GM19043 (cell line): ENCODE measurements around the gene ATP5F1B.

ENCODE experiments used
- ATAC-seq: cut with Tn5 transposase; IDR thresholded peaks from one replicate; pipeline ENCODE4 v1.9.1; 2021; ENCODE audit warnings: low read depth; ENCODE audit not compliant: unreplicated experiment

Gene ATP5F1B

DNA sequence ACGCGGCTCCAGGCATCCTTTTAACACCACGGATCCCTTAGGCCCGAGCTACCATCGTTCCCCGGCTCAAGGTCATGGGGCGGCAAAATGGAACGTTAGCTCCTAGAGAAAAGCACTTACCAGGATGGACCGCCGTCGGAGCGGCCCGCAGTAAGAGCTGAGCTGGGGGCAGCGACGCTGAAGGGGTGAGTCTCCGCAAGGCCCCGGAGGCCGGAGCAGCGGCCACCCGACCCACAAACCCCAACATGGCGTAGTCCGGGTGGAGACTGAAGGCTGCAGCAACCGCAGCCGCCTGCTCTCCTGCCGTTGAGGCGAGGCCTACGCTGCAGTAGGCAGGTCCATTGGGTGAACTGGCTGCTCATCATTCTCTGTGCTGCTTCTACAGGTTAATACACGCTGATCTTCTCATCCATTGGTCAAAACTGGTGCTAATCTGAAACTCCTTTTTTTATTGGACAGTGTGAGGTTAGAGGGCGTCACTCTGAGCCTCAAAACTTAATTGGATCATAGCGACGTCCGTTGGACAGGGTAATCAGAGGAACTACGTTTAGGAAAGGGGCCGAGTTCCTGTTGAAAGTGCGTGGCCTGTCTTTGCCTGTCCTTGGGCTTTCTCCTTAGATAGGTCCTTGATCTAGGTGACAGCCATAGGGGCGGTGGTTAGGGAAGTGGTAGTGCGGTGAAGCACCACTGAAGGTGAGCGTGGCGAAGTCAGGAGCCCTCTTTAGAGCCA lies at the start of gene ATP5F1B:
Gene ATP5F1B (minus strand): TSS at position 268 of the 730 bp plus-strand sequence. CDS start 21 bp downstream, at position 247.
- peak; percentile 98 for ATAC-seq

DNA sequence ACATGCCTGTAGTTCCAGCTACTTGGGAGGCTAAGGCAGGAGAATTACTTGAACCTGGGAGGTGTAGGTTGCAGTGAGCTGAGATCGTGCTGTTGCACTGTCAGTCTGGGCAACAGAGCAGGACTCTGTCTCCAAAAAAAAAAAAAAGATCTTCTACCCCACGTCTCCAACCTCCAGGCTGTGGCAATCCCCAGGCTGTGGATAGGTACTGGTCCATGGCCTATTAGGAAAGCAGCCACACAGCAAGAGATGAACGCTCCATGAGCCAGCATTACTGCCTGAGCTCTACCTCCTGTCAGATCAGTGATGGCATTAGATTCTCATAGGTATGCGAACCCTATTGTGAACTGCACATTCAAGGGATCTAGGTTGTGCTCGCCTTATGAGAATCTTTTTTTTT lies 48.4 kb upstream of the ATP5F1B start:
- no peak for ATAC-seq

DNA sequence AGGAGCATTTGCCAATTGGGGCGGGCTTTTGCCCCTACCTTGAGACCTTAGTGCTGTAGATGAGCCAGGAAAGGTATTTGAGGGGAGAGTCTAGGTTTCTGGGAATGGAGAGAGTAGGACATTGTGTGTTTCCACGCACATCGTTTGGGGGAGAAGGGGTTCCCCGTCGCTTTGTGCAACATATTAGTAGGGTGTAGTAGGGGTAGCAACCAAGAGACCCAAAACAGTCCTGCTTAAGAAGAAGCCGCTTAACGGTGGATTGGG lies 43.0 kb upstream of the ATP5F1B start:
- ATAC-seq: no peak

DNA sequence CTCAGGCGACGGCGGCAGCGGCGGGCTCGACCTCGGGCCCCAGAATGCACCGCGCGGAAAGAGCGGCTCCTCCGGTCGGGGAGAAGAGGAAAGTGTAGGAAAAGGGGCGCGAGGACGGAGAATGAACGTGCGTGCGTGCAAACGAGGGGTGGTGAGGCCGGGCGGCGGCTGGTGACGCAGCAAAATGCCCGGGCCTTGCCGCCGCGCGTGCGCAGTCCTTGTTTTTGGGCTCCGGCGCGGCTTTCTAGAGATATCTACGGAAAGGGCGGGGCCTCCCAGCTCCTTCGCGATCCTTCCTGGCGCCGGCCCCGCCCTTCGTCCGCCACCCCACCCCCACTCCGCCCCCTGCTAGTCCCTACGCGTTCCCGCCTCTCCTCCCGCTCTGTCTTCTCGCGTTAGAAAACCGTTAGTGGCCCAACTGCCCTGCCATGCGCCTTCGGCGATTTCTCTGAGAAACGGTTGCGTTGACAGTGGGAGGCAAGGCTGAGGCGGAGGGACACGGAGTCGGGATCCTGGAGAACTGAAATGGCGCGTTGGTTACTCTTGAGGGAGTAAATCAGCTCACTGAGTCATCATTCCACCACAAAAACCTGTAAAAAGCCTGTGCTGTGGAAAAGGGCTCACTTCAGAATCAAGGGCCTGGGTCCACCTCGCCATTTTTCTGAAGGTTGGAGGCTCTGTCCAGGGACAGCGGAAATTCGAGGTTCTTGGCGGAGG lies 42.5 kb upstream of the ATP5F1B start, which contains the start of gene PTGES3:
Gene PTGES3 (minus strand): TSS at position 156 of the 717 bp plus-strand sequence. CDS start 285 bp downstream, outside the sequence.
- peak; percentile 58 for ATAC-seq

DNA sequence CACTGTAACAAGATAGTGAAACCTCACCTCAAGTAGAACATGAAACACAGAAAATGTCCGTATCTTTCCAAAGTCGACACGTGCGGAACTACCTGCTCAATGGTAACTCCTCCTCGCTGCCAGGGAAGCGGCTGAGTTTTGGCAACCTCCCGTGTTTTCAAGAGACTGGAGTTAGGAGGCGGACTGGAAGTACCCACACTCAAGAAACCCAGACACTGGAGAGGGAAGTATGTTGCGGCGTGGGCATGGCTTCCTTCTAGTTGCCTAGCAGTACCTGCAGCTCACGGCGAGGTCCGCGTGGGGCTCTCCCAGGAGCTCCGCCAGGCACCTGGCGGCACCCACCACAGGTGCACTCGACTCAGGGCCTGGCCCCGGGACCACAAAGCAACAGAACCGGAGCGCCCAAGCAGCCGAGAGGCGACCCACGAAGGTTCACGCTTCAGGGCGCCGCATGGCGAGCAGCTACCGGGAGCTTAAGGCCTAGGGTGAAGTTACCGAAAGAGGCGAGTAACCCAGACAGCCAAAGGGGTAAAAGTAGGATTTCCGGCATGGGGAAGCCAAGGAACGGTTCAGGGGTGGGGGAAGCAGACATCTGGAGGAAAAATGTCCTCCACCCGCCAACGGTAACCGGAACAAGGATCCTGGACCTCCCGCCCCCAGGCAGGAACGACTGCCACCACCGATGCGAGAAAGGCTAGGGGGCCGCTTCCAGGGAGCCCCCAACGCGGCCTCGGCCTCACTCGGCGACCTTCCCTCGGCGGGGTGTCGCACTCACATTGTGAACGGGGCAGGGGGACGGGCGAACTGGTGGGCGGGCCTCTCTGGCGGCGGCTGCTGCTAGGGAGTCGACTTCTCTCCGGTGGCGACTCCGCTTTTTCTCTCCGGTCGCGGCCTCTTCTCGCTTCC lies 41.7 kb upstream of the ATP5F1B start:
- no peak for ATAC-seq

DNA sequence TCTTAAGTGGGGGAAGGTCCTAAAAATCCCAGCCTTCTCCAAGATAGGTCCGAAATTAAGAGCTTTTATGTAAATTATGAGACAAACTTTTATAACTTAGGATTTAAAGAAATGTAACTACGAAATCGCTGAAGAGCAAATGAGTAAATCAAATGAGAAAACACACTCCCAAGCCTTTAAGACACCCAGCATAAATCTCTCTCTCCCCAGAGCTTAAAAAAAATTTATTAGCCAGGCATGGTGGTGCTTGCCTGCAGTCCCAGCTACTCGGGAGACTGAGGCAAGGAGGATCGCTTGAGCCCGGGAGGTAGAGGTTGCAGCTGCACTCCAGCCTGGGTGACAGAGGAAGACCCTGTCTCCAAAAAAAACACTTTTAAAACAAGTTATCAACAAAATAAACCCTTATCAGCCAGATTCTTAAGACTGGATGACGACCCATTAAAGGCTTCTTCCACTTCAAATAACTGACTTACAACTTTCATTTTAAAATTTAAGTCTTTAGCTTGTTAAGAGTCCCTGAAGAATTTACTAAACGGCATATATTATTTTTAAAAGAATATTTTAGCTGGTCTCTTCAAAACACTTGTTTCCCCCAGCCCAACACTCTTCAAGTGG lies 39.1 kb upstream of the ATP5F1B start:
- ATAC-seq: no peak

DNA sequence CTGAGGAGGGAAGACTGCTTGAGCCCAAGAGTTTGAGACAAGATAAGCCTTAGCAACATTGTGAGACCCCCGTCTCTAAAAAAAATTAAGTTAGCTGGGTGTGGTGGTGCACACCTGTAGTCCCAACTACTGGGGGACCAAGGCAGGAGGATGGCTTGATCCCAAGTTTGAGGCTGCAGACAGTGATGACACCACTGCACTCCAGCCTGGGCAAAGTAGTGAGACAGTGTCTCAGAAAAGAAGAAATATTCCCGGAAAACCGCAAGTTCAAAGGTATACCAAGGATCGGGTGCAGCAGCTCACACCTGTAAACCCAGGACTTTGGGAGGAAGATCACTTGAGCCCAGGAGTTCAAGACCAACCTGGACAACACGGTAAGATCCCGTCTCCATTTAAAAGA lies 36.5 kb upstream of the ATP5F1B start:
- ATAC-seq: no peak

DNA sequence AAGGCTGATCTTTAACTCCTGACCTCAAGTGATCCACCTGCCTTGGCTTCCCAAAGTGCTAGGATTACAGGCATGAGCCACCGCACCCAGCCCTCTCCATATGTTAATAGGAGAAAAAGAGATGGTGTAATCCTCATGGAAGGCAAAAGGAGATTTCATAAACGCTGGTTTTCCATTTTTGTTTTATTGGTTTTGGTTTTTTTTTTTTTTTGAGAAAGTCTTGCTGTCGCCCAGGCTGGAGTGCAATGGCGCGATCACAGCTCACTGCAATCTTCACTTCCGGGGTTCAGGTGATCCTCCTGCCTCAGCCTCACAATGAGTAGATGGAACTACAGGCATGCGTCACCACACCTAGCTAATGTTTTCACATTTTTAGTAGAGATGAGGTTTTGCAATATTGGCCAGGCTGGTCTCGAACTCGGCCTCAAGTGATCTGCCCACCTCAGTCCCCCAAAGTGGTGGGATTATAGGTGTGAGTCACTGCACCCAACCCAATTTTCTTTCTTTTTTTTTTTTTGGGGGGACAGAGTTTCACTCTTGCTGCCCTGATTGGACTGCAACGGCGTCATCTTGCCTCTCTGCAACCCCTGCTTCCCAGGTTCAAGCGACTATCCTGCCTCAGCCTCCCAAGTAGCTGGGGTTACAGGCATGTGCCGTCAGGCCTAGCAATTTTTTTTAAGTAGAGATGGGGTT lies 34.2 kb upstream of the ATP5F1B start:
- ATAC-seq: no peak

DNA sequence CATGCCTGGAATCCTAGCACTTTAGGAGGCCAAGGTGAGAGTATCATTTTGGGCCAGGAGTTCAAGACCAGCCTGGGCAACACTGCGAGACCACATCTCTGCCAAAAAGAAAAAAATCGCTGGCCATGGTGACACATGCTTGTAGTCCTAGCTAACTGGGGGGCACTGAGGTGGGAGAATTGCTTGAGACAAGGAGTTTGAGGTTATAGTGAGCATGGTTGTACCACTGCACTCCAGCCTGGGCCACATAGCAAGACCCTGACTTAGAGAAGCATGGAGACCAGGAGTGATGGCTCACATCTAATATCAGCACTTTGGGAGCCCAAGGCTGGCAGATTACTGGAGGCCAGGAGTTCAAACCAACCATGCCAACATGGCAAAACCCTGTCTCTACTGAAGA lies 33.1 kb upstream of the ATP5F1B start:
- no peak for ATAC-seq

DNA sequence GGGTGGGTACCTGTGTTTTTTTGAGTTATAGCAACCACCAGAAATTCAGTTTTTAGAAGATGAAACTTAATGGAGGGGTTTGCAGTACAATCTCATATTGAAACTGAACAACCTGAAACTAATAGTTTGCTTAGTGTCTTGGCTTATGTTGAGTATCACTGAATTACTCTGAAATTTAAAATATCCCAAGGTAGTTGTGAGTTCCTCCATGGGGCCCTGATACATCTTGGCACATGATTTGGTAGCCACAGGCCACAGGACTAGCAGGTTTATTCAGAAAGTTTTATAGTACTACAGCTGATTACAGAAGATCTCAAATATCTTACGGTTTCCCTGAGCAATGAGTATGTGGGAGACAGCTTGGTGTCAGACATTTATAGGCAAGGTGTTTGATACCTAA lies 31.9 kb upstream of the ATP5F1B start:
- ATAC-seq: peak; percentile 55

DNA sequence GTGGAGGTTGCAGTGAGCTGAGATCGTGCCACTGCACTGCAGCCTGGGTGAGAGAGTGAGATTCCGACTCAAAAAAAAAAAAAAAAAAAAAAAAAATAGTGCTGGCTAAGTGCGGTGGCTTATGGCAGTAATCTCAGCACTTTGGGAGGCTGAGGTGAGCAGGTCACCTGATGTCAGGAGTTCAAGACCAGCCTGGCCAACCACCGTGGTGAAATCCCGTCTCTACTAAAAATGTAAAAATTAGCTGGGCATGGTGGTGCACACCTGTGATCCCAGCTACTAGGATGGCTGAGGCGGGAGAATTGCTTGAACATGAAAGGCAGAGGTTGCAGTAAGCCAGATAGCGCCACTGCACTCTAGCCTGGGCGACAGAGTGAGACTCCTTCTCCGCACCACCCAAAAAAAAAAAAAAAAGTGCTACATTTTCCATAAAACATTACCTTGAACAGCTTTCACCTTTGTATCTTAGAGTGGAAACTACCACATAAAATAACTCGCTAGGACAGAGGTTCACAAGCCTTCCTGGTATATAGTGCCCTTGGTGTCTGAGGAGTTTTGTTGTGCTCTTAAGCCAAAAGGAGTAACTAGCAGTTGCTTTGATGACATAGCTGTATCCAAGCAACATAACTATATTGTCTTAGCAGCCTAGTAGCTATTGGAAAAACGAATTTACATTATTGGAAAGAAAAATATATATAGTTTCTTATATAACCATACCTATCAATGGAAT lies 31.2 kb upstream of the ATP5F1B start:
- no peak for ATAC-seq

DNA sequence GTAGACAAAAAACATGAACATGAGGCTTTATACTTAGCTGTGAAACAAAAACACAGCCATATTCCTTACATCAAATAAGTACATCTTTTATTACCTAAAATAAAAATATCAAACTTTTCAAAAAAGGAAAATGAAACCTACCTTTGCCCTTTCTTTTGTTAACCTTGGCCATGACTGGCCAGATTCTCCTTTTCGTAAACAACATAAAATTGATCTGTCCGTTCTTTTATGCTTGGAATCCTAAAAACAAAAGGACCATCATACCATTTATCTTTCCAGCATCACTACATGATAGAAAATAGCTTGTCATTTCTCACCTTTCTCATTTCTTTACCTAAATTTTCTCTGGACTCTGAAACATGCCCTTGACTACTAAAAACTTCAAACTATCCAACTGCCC lies 25.8 kb upstream of the ATP5F1B start:
- ATAC-seq: no peak

DNA sequence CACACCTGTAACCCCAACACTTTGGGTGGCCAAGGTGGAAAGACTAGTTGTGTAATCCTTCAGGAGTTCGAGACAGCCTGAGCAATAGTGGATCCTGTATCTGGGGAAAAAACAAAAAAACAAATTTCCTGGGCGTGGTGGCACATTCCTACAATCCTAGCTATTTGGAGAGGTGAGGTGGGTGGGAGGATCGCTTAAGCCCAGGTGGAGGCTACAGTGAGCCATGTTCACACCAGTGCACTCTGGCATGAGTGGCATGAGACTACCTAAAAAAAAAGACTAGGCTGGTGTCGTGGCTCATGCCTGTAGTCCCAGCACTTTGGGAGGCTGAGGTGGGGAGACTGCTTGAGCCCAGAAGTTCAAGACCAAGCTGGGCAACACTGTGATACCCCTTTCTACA lies 25.1 kb upstream of the ATP5F1B start:
- ATAC-seq: no peak

DNA sequence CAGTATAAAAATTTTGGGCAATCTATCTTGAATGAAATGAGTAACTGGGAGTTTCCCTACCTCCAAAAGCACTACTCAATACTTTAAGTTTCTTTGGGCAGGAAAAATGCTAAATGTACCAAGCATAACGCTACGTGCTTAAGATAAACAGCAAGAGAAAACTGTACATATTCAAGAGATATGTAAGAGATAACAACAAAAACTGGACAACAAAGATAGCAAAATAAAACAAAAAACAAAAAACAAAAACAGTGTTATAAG lies 22.3 kb upstream of the ATP5F1B start:
- no peak for ATAC-seq

DNA sequence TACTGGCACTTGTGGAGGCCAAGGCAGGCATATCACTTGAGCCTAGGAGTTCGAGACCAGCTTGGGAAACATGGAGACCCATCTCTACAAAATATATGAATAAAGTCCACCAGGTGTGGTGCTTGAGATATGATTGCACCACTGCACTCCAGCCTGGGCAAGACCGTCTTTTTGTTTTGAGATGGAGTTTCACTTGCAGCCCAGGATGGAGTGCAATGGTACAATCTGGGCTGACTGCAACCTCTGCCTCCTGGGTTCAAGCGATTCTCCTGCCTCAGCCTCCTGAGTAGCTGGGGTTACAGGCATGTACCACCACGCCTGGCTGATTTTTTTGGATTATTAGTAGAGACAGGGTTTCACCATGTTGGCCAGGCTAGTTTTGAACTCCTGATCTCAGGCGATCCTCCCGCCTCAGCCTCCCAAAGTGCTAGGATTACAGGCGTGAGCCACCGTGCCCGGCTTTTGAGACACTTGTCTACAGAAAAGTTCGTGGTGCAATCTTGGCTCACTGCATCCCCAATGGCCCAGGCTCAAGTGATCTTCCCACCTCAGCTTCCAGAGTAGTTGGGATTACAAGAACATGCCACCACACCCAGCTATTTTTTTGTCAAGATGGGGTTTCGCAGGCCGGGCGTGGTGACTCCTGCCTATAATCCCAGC lies 16.3 kb upstream of the ATP5F1B start:
- ATAC-seq: no peak

DNA sequence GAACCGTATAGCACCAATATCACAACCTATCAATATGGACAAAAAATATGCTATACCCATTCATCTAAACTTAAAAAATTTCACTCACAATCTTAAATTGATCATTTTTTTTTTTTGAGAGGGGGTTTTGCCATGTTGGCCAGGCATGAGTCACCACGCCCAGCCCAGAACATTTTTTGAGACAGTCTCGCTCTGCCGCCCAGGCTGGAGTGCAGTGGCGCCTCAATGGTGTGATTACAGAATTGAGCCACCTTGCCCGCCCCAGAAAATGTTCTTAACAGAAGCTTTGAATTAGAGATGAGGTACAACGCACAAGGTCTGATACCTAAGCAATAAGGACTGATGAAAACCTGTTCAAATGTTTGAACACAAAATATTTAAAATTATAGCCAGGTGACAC lies 15.8 kb upstream of the ATP5F1B start:
- no peak for ATAC-seq

DNA sequence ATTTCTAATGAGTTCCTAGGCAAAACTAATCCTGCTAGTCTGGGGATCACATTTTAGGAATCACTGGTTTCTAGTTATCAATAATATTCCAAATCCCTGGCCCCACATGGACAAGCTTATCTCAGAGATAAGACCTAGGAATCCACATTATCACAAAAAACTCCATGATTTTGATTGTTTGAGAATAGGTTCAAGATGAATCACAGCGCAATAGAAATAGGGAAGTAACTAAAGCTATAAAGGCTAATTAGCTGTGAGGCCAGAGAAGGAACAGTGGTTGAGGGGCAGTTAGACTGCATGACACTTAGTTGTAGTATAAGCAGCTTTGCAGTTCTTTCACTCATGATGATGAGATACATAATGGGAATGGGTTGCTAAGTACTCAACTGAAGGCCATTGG lies 13.1 kb upstream of the ATP5F1B start:
- ATAC-seq: no peak

DNA sequence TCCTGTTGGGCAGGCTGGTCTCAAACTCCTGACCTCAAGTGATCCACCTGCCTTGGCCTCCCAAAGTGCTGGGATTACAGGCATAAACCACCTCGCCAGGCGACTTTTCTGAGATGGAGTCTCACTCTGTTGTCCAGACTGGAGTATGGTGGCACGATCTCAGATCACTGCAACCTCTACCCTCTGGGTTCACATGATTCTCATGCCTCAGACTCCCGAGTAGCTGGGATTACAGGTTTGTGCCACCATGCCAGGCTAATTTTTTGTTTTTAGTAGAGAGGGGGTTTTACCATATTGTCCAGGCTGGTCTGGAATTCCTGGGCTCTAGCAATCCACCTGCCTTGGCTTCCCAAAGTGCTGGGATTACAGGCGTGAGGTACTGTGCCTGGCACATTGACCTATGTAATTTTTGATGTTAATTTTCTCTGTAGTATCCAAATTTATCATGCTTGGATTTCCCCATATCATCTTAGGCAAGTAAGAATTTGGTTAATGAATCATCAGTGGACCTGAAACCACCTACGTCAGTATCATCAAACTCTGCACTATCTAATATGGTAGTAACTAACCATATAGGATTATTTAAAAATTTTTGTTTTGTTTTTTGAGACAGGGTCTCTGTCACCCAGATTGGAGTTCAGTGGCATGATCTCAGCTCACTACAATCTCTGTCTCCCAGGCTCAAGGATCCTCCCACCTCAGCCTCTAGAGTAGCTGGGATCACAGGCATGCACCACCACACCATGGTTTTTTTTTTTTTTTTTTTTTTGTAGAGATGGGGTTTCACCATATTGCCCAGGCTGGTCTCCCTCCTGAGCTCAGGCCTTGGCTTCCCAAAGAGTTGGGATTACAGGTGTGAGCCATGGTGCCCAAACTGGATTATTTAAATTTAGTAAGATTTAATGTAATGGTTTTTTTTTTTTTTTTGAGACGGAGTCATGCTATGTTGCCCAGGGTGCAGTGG lies 11.9 kb upstream of the ATP5F1B start:
- ATAC-seq: no peak
